ENCODE results near the gene FBN2.
"Not testable (repeated sequence)": the region's sequence is repeated elsewhere in the genome, so short reads cannot be mapped to it uniquely, and the experiment has no call there.

The FBN2 gene

GRCh38 chr5:128412145-128412930 is 125.7 kb downstream of the FBN2 start:
- no peak for DNase-seq

DNA sequence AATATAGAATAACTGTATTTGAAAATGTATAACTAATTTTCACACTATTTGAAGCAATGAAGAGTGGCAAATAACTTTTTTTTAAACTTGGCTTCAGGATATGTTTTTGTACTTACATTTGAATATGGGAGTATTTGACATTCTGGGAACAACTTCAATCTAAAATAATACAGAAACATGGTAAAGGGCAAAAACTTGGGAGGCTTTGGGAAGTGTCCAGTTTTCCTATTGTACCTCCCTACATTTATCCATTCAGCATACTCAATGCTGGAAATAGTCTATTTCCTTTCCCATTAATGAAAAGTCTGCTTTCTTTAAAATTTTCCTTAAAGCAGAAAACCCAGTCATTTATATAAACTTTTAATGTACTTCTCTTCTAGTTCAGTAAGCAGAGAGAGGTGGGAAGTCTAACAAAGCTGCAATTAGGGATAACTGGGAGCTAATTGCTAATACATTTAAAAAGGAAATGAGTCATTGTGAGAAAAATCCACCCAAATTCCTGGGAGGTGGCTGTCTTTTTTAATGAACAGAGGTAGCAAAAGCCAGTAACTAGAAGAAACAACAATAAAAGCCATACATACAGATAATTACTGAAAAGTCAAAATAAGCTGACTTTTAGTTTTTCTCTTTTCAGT is 128.8 kb downstream of the FBN2 start:
- no peak for DNase-seq

DNA sequence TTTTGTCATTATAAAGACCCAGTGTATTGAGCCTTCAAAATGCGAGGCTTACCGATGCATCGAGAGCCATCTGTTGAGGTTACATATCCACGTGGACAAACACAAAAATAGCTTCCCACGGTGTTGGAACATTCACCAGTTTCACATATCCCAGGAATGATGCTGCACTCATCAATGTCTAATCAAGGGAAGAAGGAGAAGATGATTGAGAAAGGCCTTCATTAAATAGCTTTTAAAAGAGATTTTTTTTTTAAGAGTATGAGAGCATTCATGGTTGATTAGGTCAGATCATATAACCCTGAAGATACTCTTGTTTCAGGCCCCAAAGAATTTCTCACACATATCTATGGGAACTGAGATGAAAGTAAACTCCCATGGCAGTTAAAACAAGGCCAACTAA is 129.4 kb downstream of the FBN2 start:
- no peak for DNase-seq

- no peak for DNase-seq
Measured at GRCh38 chr5:128407944-128408343, 130.1 kb downstream of the FBN2 start.

DNA sequence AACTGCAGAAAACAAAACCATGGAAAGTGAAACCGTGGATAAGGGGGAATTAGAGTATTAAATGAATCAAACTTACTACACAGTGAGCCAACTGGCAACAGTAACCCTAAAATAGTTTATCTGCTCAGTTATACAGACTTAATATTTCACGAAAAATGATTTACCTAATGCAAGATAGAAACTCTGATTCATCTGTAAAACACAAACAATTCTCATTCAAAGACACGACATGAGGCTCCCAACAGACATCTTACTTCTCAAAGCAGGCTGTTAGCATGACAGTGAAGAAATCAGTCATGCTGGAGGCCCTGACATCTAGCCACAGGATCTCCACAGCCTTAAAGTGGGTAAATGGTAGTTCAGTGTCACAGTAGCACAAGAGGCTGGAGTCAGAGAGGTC is 131.2 kb downstream of the FBN2 start:
- no peak for DNase-seq

GRCh38 chr5:128405159-128405558 is 132.9 kb downstream of the FBN2 start:
- DNase-seq, result no peak

- DNase-seq, result no peak
Measured at GRCh38 chr5:128403333-128403732, 134.7 kb downstream of the FBN2 start.

DNA sequence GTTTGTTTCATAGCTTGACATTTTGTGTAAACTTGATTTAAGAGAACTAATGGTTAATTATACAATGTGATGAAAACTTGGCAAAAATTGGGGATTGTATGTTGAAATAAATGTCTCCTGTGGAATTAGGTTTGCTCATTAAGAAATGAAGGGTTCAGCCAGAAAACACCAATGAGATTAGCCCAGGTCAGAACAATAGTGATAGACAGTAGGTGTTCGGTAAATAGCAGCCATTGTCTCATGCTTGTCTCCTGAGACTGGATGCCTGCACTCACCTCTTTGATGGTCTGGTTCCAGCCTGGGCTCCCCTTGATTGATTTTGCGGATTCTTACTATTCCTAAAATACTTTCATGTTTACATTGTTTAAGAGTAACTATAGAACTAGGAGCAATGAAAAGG is 135.5 kb downstream of the FBN2 start:
- DNase-seq, result no peak

- DNase-seq, result not testable (repeated sequence)
Measured at GRCh38 chr5:128400766-128401165, 137.3 kb downstream of the FBN2 start.

GRCh38 chr5:128399111-128399510 is 138.9 kb downstream of the FBN2 start:
- DNase-seq, result no peak

DNA sequence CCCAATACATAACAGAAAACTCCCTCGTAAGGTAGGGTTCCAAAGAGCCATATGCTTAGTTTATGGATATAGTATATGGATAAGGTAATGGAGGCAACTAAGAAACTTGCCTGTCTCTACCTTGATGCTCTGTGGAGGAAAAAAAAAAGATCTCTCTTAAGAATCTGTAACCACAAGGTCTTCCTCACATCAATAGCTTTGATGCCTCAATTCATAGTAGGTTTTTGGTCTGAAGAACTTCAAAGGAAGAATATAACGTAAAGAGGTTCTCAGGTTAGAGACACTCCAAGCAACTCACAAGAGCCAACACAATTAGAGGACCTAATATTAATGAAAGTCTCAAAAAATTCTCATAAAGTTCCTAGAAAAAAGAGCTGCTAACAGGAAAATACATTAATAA is 140.2 kb downstream of the FBN2 start:
- no peak for DNase-seq

GRCh38 chr5:128395073-128395472 is 143.0 kb downstream of the FBN2 start:
- no peak for DNase-seq

DNA sequence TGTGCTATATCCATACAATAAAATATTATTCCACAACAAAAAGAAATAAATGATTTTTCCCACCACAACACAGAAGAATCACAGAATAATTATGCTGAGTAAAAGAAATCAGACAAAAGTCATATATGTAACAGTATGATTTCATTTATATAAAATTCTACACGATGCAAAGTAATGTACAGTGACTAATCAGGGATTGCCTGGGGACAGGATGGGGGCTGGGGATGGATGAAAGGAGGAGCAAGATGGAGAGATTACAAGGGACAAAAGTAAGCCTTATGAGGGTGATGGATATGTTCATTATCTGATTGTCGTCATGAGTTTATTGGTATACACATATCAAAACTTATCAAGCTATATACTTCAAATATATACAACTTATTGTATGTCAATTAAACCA is 154.0 kb downstream of the FBN2 start:
- DNase-seq, result no peak

GRCh38 chr5:128380337-128380736 is 157.7 kb downstream of the FBN2 start:
- DNase-seq, result no peak

- DNase-seq, result no peak
Measured at GRCh38 chr5:128378632-128379031, 159.4 kb downstream of the FBN2 start.

GRCh38 chr5:128378196-128378595 is 159.8 kb downstream of the FBN2 start:
- DNase-seq, result no peak

DNA sequence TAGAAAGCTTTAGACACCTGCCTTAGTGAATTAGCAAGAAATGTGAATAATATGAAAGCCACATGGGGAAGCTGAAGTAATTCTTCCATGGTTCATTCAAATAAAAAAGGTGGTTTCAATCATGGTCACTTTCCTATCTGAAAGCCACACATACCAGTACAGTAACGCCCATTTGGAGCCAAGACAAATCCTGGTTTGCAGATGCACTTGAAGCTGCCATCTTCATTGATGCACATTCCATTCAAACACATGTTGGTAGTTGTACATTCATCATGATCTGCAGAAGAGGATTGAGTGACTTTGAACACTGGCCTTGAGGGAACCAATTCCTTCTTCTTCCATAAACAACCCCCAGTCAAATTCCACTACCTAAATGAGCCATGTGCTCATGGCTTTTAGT is 161.5 kb downstream of the FBN2 start:
- no peak for DNase-seq

- no peak for DNase-seq
Measured at GRCh38 chr5:128366147-128366546, 171.9 kb downstream of the FBN2 start.

DNA sequence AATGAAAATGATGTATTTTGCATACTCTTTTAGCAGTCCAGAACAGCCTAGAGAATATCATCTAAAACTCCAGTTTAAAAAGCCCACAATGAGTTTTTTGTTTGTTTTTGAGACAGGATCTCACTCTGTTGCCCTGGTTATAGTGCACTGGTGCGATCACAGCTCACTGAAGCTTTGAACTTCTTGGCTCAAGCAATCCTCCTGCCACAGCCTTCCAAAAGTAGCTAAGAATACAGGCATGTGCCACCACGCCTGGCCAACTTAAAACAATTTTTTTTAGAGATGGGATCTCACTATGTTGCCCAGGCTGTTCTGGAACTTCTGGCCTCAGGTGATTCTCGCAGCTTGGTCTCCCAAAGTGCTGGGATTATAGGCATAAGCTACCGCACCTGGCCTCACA is 175.7 kb downstream of the FBN2 start:
- DNase-seq, result no peak

- DNase-seq, result no peak
Measured at GRCh38 chr5:128358826-128359225, 179.2 kb downstream of the FBN2 start.

DNA sequence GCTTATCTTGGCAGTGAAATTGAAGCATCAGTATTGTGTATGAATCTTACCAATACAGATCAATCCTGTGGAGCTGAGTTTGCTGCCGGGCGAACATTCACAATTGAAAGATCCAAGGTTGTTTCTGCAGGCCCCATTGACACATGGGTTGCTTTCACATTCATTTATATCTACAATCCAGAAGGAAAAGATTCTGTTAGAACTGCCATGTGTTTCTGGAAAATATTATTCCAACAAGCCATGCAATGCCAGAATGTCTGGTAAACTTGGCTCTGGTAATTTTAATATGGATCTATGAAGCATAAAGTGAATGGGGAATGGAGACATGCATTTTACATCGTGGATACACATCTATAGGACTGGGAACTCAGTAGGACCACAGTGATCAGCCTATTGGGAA is 180.8 kb downstream of the FBN2 start:
- no peak for DNase-seq

GRCh38 chr5:128355961-128356360 is 182.1 kb downstream of the FBN2 start:
- DNase-seq, result no peak

DNA sequence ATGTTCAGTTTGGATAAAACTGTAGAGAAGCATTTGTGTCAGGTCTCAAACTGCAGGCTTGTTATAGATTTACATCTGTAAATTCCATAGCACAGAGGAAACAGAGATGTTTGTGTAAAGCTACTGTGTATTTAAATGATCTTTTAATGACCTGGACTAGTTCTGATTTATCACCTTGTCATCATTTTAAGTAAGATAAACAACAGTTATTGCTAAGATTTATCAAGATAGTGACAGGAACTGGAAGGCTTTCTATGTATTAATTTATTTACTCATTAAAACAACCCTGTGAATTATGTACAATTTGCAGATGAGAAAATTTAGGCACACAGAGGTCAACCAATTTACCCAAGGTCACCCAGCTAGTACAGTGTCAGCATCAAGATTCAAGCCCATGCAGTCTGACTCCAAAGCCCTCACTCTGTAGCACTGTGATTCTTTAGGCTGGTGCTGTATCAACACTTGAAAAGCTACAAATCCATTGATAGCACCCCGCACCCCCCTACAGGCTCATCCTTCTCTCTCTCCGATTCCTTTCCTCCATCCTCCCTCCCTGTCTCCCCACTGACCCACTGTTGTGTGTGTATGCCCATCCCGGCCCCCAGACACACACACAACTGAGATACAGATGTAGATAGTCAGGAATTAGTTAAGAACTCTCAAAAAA is 184.5 kb downstream of the FBN2 start:
- DNase-seq, result no peak

- DNase-seq, result no peak
Measured at GRCh38 chr5:128350705-128351104, 187.3 kb downstream of the FBN2 start.

Measured in AML-193 (cell line).